AG09319 (cell line): ENCODE measurements around the gene ASF1B.

Experiments used
- DNase-seq: peaks from one replicate; pipeline ENCODE4 v3.0.0-alpha.2; 2010; ENCODE audit warnings: low read depth; ENCODE audit errors: extremely low read depth
- CTCF ChIP-seq: IDR thresholded peaks from 2 replicates; pipeline ENCODE4 v1.5.1; 2011; ENCODE audit warnings: low read depth, mild to moderate bottlenecking, inconsistent platforms, low read length, moderate library complexity

Gene ASF1B

GRCh38 chr19:14127176-14127575 lies 9.2 kb downstream of the ASF1B start:
- no peak for DNase-seq
- TF ChIP-seq CTCF = no peak

GRCh38 chr19:14122924-14123323 lies 13.5 kb downstream of the ASF1B start:
- no peak for DNase-seq
- no peak for TF ChIP-seq CTCF

- DNase-seq = no peak
- TF ChIP-seq CTCF = no peak
Observed at GRCh38 chr19:14120497-14120780, 15.9 kb downstream of the ASF1B start.

- DNase-seq = no peak
- TF ChIP-seq CTCF = no peak
Observed at GRCh38 chr19:14119644-14120496, 16.5 kb downstream of the ASF1B start.

- no peak for DNase-seq
- TF ChIP-seq CTCF = no peak
Observed at GRCh38 chr19:14119146-14119545, 17.2 kb downstream of the ASF1B start.

GRCh38 chr19:14118165-14119051 lies 18.0 kb downstream of the ASF1B start:
- no peak for TF ChIP-seq CTCF
- DNase-seq = peak; percentile 65

GRCh38 chr19:14117668-14118164 lies 18.7 kb downstream of the ASF1B start, which contains the start of gene PRKACA:
Gene PRKACA (minus strand): TSS chr19:14117762. CDS start chr19:14117547, 215 bp downstream.
- TF ChIP-seq CTCF = no peak
- peak; percentile 98 for DNase-seq
